SK-N-MC (cell line): ENCODE data around the gene ZNF662.

ENCODE experiments used
- EZH2 ChIP-seq: fragments of 200-600 bp; sonication (generic); IDR thresholded peaks from one replicate; pipeline ENCODE4 v1.6.1; 2017; ENCODE audit warnings: antibody characterized with exemption
- FOXP2 ChIP-seq: optimal IDR thresholded peaks from 2 replicates; pipeline ENCODE3; 2011; ENCODE audit warnings: mild to moderate bottlenecking, moderate library complexity; ENCODE audit not compliant: insufficient read depth; ENCODE audit errors: extremely low read length, control extremely low read depth

DNA sequence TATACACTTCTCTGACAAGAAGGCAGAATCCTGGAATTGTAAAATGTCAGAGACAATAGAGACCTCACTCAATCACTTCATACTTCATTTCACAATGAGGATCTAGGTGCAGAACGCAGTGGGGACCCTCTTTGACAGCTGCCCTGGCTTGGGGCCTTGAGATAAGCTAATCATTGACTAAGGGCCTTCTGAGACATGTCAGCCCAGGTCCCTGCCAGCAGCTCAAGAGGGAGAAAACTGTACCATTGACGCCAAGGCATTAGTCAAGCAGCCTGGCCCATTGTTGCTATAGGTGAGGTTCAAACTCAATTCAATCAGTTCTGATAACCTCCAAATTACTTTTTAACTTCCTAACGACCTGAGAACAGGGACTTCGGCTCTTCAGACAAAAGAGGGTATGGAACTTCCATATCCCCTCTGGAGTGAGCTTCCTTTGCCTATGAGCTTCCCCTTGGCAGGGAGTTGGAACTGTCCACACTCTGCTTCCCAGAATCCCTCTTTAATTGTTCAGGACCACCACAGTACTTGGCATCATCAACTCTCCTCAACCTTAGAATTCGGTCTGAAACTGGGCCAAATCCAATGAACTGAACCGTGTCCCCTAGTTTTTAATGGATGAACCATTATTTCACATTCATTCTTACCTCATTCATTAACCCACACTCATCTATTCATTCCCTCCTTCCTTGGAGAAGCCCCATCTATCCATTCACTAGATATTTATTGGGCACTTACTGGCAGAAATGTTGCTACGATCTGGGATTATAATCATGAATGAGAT lies 28.8 kb upstream of the ZNF662 start:
- TF ChIP-seq EZH2 (no peak), FOXP2 (no peak)
